GM11168 (cell line): ENCODE results near the gene TEX19.
"Not testable (repeated sequence)": the region's sequence is repeated elsewhere in the genome, so short reads cannot be mapped to it uniquely, and the experiment has no call there.

Experiments
- in situ Hi-C: fragments of 300-500 bp; cut with MboI; formaldehyde crosslinking; loops from one replicate; pipeline ENCODE4 v1.12.0; 2022; ENCODE audit warnings: low sequenced_read_pairs; ENCODE audit not compliant: unreplicated experiment

The TEX19 gene

GRCh38 chr17:82372249-82373071 lies 13.4 kb downstream of the TEX19 start:
- in situ Hi-C loops, result no loop called here

GRCh38 chr17:82373072-82373452 lies 14.0 kb downstream of the TEX19 start:
- in situ Hi-C loops, result not testable (repeated sequence)

GRCh38 chr17:82373731-82374625 lies 14.9 kb downstream of the TEX19 start:
- in situ Hi-C loops, result no loop called here

- in situ Hi-C loops, result no loop called here
Observed at GRCh38 chr17:82374626-82375331, 15.7 kb downstream of the TEX19 start.

- in situ Hi-C loops, result no loop called here
Observed at GRCh38 chr17:82375359-82376041, 16.5 kb downstream of the TEX19 start.

GRCh38 chr17:82376042-82376730 lies 17.1 kb downstream of the TEX19 start:
- in situ Hi-C loops, result no loop called here

- in situ Hi-C loops, result not testable (repeated sequence)
Observed at GRCh38 chr17:82377294-82377693, 18.2 kb downstream of the TEX19 start.

GRCh38 chr17:82377924-82378740 lies 19.1 kb downstream of the TEX19 start:
- in situ Hi-C loops, result no loop called here

- in situ Hi-C loops, result no loop called here
Observed at GRCh38 chr17:82378741-82379021, 19.6 kb downstream of the TEX19 start.

- in situ Hi-C loops, result no loop called here
Observed at GRCh38 chr17:82380860-82381702, 22.0 kb downstream of the TEX19 start.

- in situ Hi-C loops, result not testable (repeated sequence)
Observed at GRCh38 chr17:82381703-82382009, 22.6 kb downstream of the TEX19 start.

GRCh38 chr17:82382220-82382932 lies 23.3 kb downstream of the TEX19 start:
- in situ Hi-C loops, result not testable (repeated sequence)

- in situ Hi-C loops, result no loop called here
Observed at GRCh38 chr17:82382933-82383255, 23.8 kb downstream of the TEX19 start.

- in situ Hi-C loops, result no loop called here
Observed at GRCh38 chr17:82383411-82383810, 24.4 kb downstream of the TEX19 start.

- in situ Hi-C loops, result no loop called here
Observed at GRCh38 chr17:82384051-82384729, 25.1 kb downstream of the TEX19 start.

- in situ Hi-C loops, result no loop called here
Observed at GRCh38 chr17:82384730-82385481, 25.9 kb downstream of the TEX19 start.
